A673 (cell line): ENCODE results near the gene IL1B. TPM values are rescaled to one million over a fixed set of nuclear protein-coding genes. Genes with fewer than 3 reads are reported as not detected.

ENCODE experiments used
- BruUV-seq: library from RNA; stranded (reverse); fragments of 400-500 nt; replicated peaks from 2 replicates; lab custom pipeline; 2021; lab: Mats Ljungman, UMichigan
- CTCF ChIA-PET: fragments of 300-600 bp; sonication (Branson Sonifier 250); formaldehyde crosslinking; loops from one replicate; lab custom pipeline; 2022; ENCODE audit warnings: antibody characterized with exemption; lab: Charles Lee
- POLR2A ChIA-PET: fragments of 300-600 bp; sonication (Branson Sonifier 250); formaldehyde crosslinking; loops from one replicate; lab custom pipeline; 2022; ENCODE audit warnings: antibody characterized with exemption; ENCODE audit not compliant: low non-redundant PET; lab: Charles Lee
- DNase-seq: peaks from one replicate; pipeline ENCODE4 v3.0.0-alpha.2; 2015; ENCODE audit warnings: low spot score
- H3K27ac ChIP-seq: fragments of 200-600 bp; sonication (generic); 2 replicates; pipeline ENCODE4 v1.5.1; 2016; ENCODE audit warnings: mixed run types, low read depth, mild to moderate bottlenecking, mixed read lengths, antibody characterized with exemption, low read length; ENCODE audit not compliant: poor library complexity, severe bottlenecking
- H3K27me3 ChIP-seq: fragments of 200-600 bp; sonication (generic); replicated peaks from 2 replicates; pipeline ENCODE4 v1.6.1; 2017; ENCODE audit warnings: mixed run types, low read depth, mild to moderate bottlenecking, mixed read lengths, antibody characterized with exemption, low read length; ENCODE audit not compliant: insufficient read depth, poor library complexity
- H3K36me3 ChIP-seq: fragments of 200-600 bp; sonication (generic); 2 replicates; pipeline ENCODE4 v1.6.1; 2016; ENCODE audit warnings: mixed run types, mild to moderate bottlenecking, mixed read lengths, antibody characterized with exemption, low read length; ENCODE audit not compliant: insufficient read depth, poor library complexity, severe bottlenecking
- H3K4me1 ChIP-seq: fragments of 200-600 bp; sonication (generic); 2 replicates; pipeline ENCODE4 v1.6.1; 2017; ENCODE audit warnings: mixed run types, mild to moderate bottlenecking, mixed read lengths, antibody characterized with exemption, low read length; ENCODE audit not compliant: insufficient read depth, poor library complexity, severe bottlenecking
- H3K4me3 ChIP-seq: fragments of 200-600 bp; sonication (generic); 2 replicates; pipeline ENCODE4 v1.5.1; 2016; ENCODE audit warnings: low read depth, mixed run types, mild to moderate bottlenecking, mixed read lengths, low read length; ENCODE audit not compliant: poor library complexity, severe bottlenecking
- H3K9me3 ChIP-seq: fragments of 200-600 bp; sonication (generic); 2 replicates; pipeline ENCODE4 v1.6.1; 2016; ENCODE audit warnings: mixed run types, low read depth, mild to moderate bottlenecking, mixed read lengths, antibody characterized with exemption, low read length; ENCODE audit not compliant: poor library complexity, severe bottlenecking
- CTCF ChIP-seq: fragments of 300-800, 200-600 bp; sonication (generic); conservative IDR thresholded peaks from 2 replicates; pipeline ENCODE4 v1.5.1; 2017; ENCODE audit warnings: low read depth, mild to moderate bottlenecking, antibody characterized with exemption, low read length, moderate library complexity, mixed read lengths
- EZH2 ChIP-seq: fragments of 200-600 bp; sonication (generic); IDR thresholded peaks from 2 replicates; pipeline ENCODE4 v1.6.1; 2017; ENCODE audit warnings: borderline replicate concordance, low read depth, mild to moderate bottlenecking, mixed read lengths, antibody characterized with exemption, low read length; ENCODE audit not compliant: poor library complexity, severe bottlenecking
- intact Hi-C: fragments of 100-400 bp; cut with micrococcal nuclease; formaldehyde crosslinking; loops from one replicate; pipeline ENCODE4 v1.10.0; 2022; ENCODE audit not compliant: unreplicated experiment
- total RNA-seq: library from RNA; stranded (reverse); gene quantifications from 2 replicates; pipeline ENCODE4 v1.2.3, GENCODE V29; 2021

The IL1B gene
- total RNA-seq, 1 experiment from 2014 or later, result 2.1 TPM

- ChIA-PET POLR2A (no interaction called here), CTCF (no interaction called here)
- H3K4me3 ChIP-seq, result no peak overlapping the region
- no peak for DNase-seq
- H3K4me1 ChIP-seq, result peaks cover 17% of the 10 kb centered on the region
- intact Hi-C loops, result no loop called here
- no peak for TF ChIP-seq EZH2
- no peak for TF ChIP-seq CTCF
- H3K27ac ChIP-seq, result no peak overlapping the region
- H3K27me3 ChIP-seq, result no peaks in the 10 kb centered on the region
- H3K36me3 ChIP-seq, result no peaks in the 10 kb centered on the region
- BruUV-seq, result no TSS peak
- H3K9me3 ChIP-seq, result no peaks in the 10 kb centered on the region
These were observed 54.3 kb downstream of the IL1B start for GRCh38 chr2:112782234-112782799.

Other genes with a start within 250 kb of the IL1B start
- 120 and 148 TPM in 2 replicates for gene SLC20A1, start 190.8 kb downstream of the IL1B start, total RNA-seq
- gene NT5DC4, start 115.8 kb downstream of the IL1B start, total RNA-seq, result not detected in 2 replicates
- 48.1 and 49.6 TPM in 2 replicates for gene CKAP2L, start 72.2 kb downstream of the IL1B start, total RNA-seq
- gene IL1A, start 52.3 kb downstream of the IL1B start, total RNA-seq, result 5.4 and 6.3 TPM in 2 replicates
- gene IL37, start 74.4 kb upstream of the IL1B start, total RNA-seq, result not detected in 2 replicates
- gene IL36G, start 141.2 kb upstream of the IL1B start, total RNA-seq, result not detected in 2 replicates
- gene IL36A, start 168.7 kb upstream of the IL1B start, total RNA-seq, result not detected in 2 replicates
- gene IL36B, start 216.1 kb upstream of the IL1B start, total RNA-seq, result not detected in 2 replicates
- gene IL36RN, start 222.4 kb upstream of the IL1B start, total RNA-seq, result not detected in 2 replicates
- gene IL1F10, start 231.2 kb upstream of the IL1B start, total RNA-seq, result not detected in 2 replicates